ENCODE measurements around the gene SNX9.

SNX9 gene

GRCh38 chr6:157804448-157805327 lies 18.4 kb upstream of the SNX9 start:
- no peak for TF ChIP-seq CTCF (IDR thresholded peaks at IDR 0.05; ENCODE audit: low read depth, low read length, missing control alignments)
- H3K4me3 ChIP-seq (ENCODE audit: low read depth, low read length), result no peak overlapping the region
- no peak for DNase-seq (ENCODE audit: low read depth)

- no peak for TF ChIP-seq CTCF (IDR thresholded peaks at IDR 0.05; ENCODE audit: low read depth, low read length, missing control alignments)
- H3K4me3 ChIP-seq (ENCODE audit: low read depth, low read length), result no peak overlapping the region
- DNase-seq (ENCODE audit: low read depth), result no peak
These were observed 16.8 kb upstream of the SNX9 start for GRCh38 chr6:157806131-157806855.

- no peak for DNase-seq (ENCODE audit: low read depth)
- TF ChIP-seq CTCF (IDR thresholded peaks at IDR 0.05; ENCODE audit: low read depth, low read length, missing control alignments), result no peak
- no peak overlapping the region for H3K4me3 ChIP-seq (ENCODE audit: low read depth, low read length)
These were observed 16.2 kb upstream of the SNX9 start for GRCh38 chr6:157806856-157807215.

- TF ChIP-seq CTCF (IDR thresholded peaks at IDR 0.05; ENCODE audit: low read depth, low read length, missing control alignments), result no peak
- no peak for DNase-seq (ENCODE audit: low read depth)
- no peak overlapping the region for H3K4me3 ChIP-seq (ENCODE audit: low read depth, low read length)
These were observed 14.6 kb upstream of the SNX9 start for GRCh38 chr6:157808405-157808950.

GRCh38 chr6:157809613-157810012 lies 13.4 kb upstream of the SNX9 start:
- H3K4me3 ChIP-seq (ENCODE audit: low read depth, low read length), result no peak overlapping the region
- DNase-seq (ENCODE audit: low read depth), result no peak
- no peak for TF ChIP-seq CTCF (IDR thresholded peaks at IDR 0.05; ENCODE audit: low read depth, low read length, missing control alignments)

- TF ChIP-seq CTCF (IDR thresholded peaks at IDR 0.05; ENCODE audit: low read depth, low read length, missing control alignments), result no peak
- no peak overlapping the region for H3K4me3 ChIP-seq (ENCODE audit: low read depth, low read length)
- no peak for DNase-seq (ENCODE audit: low read depth)
These were observed 11.9 kb upstream of the SNX9 start for GRCh38 chr6:157811137-157811475.
